IPS-18a (cell line): ENCODE data around the gene FGF5.

Experiments used
- H3K27ac ChIP-seq: one replicate; pipeline ENCODE4 v1.5.1; 2013; ENCODE audit warnings: low read length
- H3K27me3 ChIP-seq: one replicate; pipeline ENCODE4 v1.6.1; 2013; ENCODE audit warnings: mild to moderate bottlenecking, low read length; ENCODE audit not compliant: control insufficient read depth, insufficient read depth
- H3K36me3 ChIP-seq: one replicate; pipeline ENCODE4 v1.6.1; 2013; ENCODE audit warnings: low read depth, low read length; ENCODE audit not compliant: control insufficient read depth
- H3K4me1 ChIP-seq: one replicate; pipeline ENCODE4 v1.6.1; 2013; ENCODE audit warnings: low read depth, low read length; ENCODE audit not compliant: control insufficient read depth
- H3K4me3 ChIP-seq: one replicate; pipeline ENCODE4 v1.5.1; 2013; ENCODE audit warnings: low read length
- H3K9ac ChIP-seq: one replicate; pipeline ENCODE4 v1.6.1; 2013; ENCODE audit warnings: mild to moderate bottlenecking, low read length, moderate library complexity
- H3K9me3 ChIP-seq: one replicate; pipeline ENCODE4 v1.6.1; 2013; ENCODE audit warnings: low read depth, low read length; ENCODE audit not compliant: control insufficient read depth

FGF5 gene

GRCh38 chr4:80266253-80266901, at the start of gene FGF5:
Gene FGF5 (plus strand): TSS chr4:80266664. CDS start chr4:80266825, 161 bp downstream.
- no peak within 1 kb of the TSS for H3K27ac ChIP-seq
- H3K4me1 ChIP-seq, result peaks cover 21% of the 10 kb centered on the region
- no peaks in the 10 kb centered on the region for H3K9me3 ChIP-seq
- H3K36me3 ChIP-seq, result no peaks in the 10 kb centered on the region
- peak within 1 kb of the TSS; percentile 57 for H3K4me3 ChIP-seq
- H3K27me3 ChIP-seq, result peaks cover 100% of the 10 kb centered on the region
- H3K9ac ChIP-seq, result no peak within 1 kb of the TSS

- Histone ChIP-seq H3K27ac (no peak overlapping the region), H3K36me3 (no peaks in the 10 kb centered on the region), H3K9me3 (no peaks in the 10 kb centered on the region), H3K4me3 (no peak overlapping the region), H3K9ac (no peak overlapping the region), H3K4me1 (no peaks in the 10 kb centered on the region), H3K27me3 (peaks cover 22% of the 10 kb centered on the region)
Measured at GRCh38 chr4:80219301-80220025, 47.0 kb upstream of the FGF5 start.

GRCh38 chr4:80220711-80221110, 45.8 kb upstream of the FGF5 start:
- no peak overlapping the region for H3K27ac ChIP-seq
- no peaks in the 10 kb centered on the region for H3K36me3 ChIP-seq
- no peaks in the 10 kb centered on the region for H3K9me3 ChIP-seq
- peaks cover 14% of the 10 kb centered on the region for H3K27me3 ChIP-seq
- H3K9ac ChIP-seq, result no peak overlapping the region
- H3K4me3 ChIP-seq, result no peak overlapping the region
- no peaks in the 10 kb centered on the region for H3K4me1 ChIP-seq

GRCh38 chr4:80221161-80221560, 45.3 kb upstream of the FGF5 start:
- Histone ChIP-seq H3K4me3 (no peak overlapping the region), H3K4me1 (no peaks in the 10 kb centered on the region), H3K27ac (no peak overlapping the region), H3K9ac (no peak overlapping the region), H3K27me3 (peaks cover 14% of the 10 kb centered on the region), H3K9me3 (no peaks in the 10 kb centered on the region), H3K36me3 (no peaks in the 10 kb centered on the region)

GRCh38 chr4:80225595-80225994, 40.9 kb upstream of the FGF5 start:
- Histone ChIP-seq H3K4me3 (no peak overlapping the region), H3K27ac (no peak overlapping the region), H3K9me3 (no peaks in the 10 kb centered on the region), H3K27me3 (no peaks in the 10 kb centered on the region), H3K9ac (no peak overlapping the region), H3K4me1 (no peaks in the 10 kb centered on the region), H3K36me3 (no peaks in the 10 kb centered on the region)

GRCh38 chr4:80226094-80226493, 40.4 kb upstream of the FGF5 start:
- Histone ChIP-seq H3K4me1 (no peaks in the 10 kb centered on the region), H3K36me3 (no peaks in the 10 kb centered on the region), H3K27me3 (no peaks in the 10 kb centered on the region), H3K9me3 (no peaks in the 10 kb centered on the region), H3K4me3 (no peak overlapping the region), H3K9ac (no peak overlapping the region), H3K27ac (no peak overlapping the region)

- H3K9ac ChIP-seq, result no peak overlapping the region
Measured at GRCh38 chr4:80228460-80228859, 38.0 kb upstream of the FGF5 start.

GRCh38 chr4:80229128-80229527, 37.3 kb upstream of the FGF5 start:
- Histone ChIP-seq H3K9ac (no peak overlapping the region), H3K36me3 (no peaks in the 10 kb centered on the region), H3K27me3 (no peaks in the 10 kb centered on the region), H3K9me3 (no peaks in the 10 kb centered on the region), H3K4me3 (no peak overlapping the region), H3K4me1 (no peaks in the 10 kb centered on the region), H3K27ac (no peak overlapping the region)

More at GRCh38 chr4:80228460-80228859, 38.0 kb upstream of the FGF5 start:
- no peaks in the 10 kb centered on the region for H3K4me1 ChIP-seq
- H3K27me3 ChIP-seq, result no peaks in the 10 kb centered on the region
- H3K36me3 ChIP-seq, result no peaks in the 10 kb centered on the region
- H3K4me3 ChIP-seq, result no peak overlapping the region
- no peaks in the 10 kb centered on the region for H3K9me3 ChIP-seq
- no peak overlapping the region for H3K27ac ChIP-seq

GRCh38 chr4:80229590-80229989, 36.9 kb upstream of the FGF5 start:
- no peak overlapping the region for H3K4me3 ChIP-seq

GRCh38 chr4:80231180-80231579, 35.3 kb upstream of the FGF5 start:
- no peaks in the 10 kb centered on the region for H3K27me3 ChIP-seq
- no peak overlapping the region for H3K27ac ChIP-seq
- H3K4me3 ChIP-seq, result no peak overlapping the region
- H3K4me1 ChIP-seq, result no peaks in the 10 kb centered on the region
- H3K36me3 ChIP-seq, result no peaks in the 10 kb centered on the region
- no peaks in the 10 kb centered on the region for H3K9me3 ChIP-seq
- H3K9ac ChIP-seq, result no peak overlapping the region

More at GRCh38 chr4:80229590-80229989, 36.9 kb upstream of the FGF5 start:
- Histone ChIP-seq H3K27ac (no peak overlapping the region), H3K4me1 (no peaks in the 10 kb centered on the region), H3K27me3 (no peaks in the 10 kb centered on the region), H3K9me3 (no peaks in the 10 kb centered on the region), H3K9ac (no peak overlapping the region), H3K36me3 (no peaks in the 10 kb centered on the region)

GRCh38 chr4:80232707-80233370, 33.6 kb upstream of the FGF5 start:
- Histone ChIP-seq H3K27me3 (no peaks in the 10 kb centered on the region), H3K4me1 (no peaks in the 10 kb centered on the region), H3K27ac (no peak overlapping the region), H3K36me3 (no peaks in the 10 kb centered on the region), H3K9ac (no peak overlapping the region), H3K4me3 (no peak overlapping the region), H3K9me3 (no peaks in the 10 kb centered on the region)
